HCT116 (cell line): ENCODE results near the gene ACSF2. TPM values are rescaled to one million over a fixed set of nuclear protein-coding genes. Genes with fewer than 3 reads are reported as not detected.

Experiments used
- ATAC-seq: fragments of 200-7000 bp; cut with Tn5 transposase; 2 replicates; pipeline ENCODE4 v1.9.1; 2020; ENCODE audit warnings: mild to moderate bottlenecking, moderate library complexity
- BruUV-seq: library from RNA; stranded (reverse); fragments of 400-500 nt; replicated peaks from 2 replicates; lab custom pipeline; 2021; lab: Mats Ljungman, UMichigan
- CTCF ChIA-PET: fragments of 300-600 bp; sonication (Branson Sonifier 250); formaldehyde crosslinking; loops from one replicate; lab custom pipeline; 2021; ENCODE audit warnings: antibody characterized with exemption; lab: Charles Lee
- POLR2A ChIA-PET: fragments of 300-600, 350-600 bp; sonication (Branson Sonifier 250); formaldehyde crosslinking; loops from one replicate; lab custom pipeline; 2021; ENCODE audit warnings: antibody characterized with exemption; lab: Charles Lee
- RAD21 ChIA-PET, 2 experiments: fragments of 300-600 bp; sonication (Branson Sonifier 250); formaldehyde crosslinking; loops; one replicate each; lab custom pipeline; 2023; ENCODE audit warnings: low total read pairs in 2 of 2; ENCODE audit not compliant: uncharacterized antibody in 2 of 2, unreplicated experiment in 2 of 2, low non-redundant PET in 1 of 2; lab: Charles Lee
- DNase-seq: peaks from one replicate; pipeline ENCODE4 v3.0.0-alpha.2; 2010; ENCODE audit warnings: low read depth, low spot score
- H2AFZ ChIP-seq: fragments of 200-600 bp; shearing (Covaris generic), sonication (generic); 2 replicates; pipeline ENCODE4 v1.6.1; 2017; ENCODE audit warnings: low read depth, mixed run types, mixed read lengths, antibody characterized with exemption, low read length; ENCODE audit not compliant: poor library complexity, severe bottlenecking
- H3K27ac ChIP-seq: 2 replicates; pipeline ENCODE4 v1.5.1; 2012; ENCODE audit warnings: low read depth, low read length
- H3K27me3 ChIP-seq: fragments of 200-600 bp; sonication (generic); 2 replicates; pipeline ENCODE4 v1.6.1; 2016; ENCODE audit warnings: mixed run types, low read length, mixed read lengths; ENCODE audit not compliant: insufficient read depth
- H3K36me3 ChIP-seq, 2 experiments: fragments of 200-500 bp in 1 of 2; fragments of 200-600 bp in 1 of 2; sonication (Bioruptor generic) in 1 of 2; sonication (generic) in 1 of 2; 2 replicates each; pipeline versions ENCODE4 v1.5.1 to v1.6.1; 2014 to 2016; ENCODE audit warnings: low read length in 2 of 2, inconsistent platforms in 1 of 2, mixed read lengths in 1 of 2, mixed run types in 1 of 2; ENCODE audit not compliant: insufficient read depth in 2 of 2, control insufficient read depth in 1 of 2
- H3K4me1 ChIP-seq, 2 experiments: fragments of 200-600 bp in 1 of 2; sonication (generic) in 1 of 2; 2 replicates each; pipeline versions ENCODE4 v1.5.1 to v1.6.1; 2012 to 2017; ENCODE audit warnings: low read length in 2 of 2, inconsistent platforms in 1 of 2, mild to moderate bottlenecking in 1 of 2, mixed read lengths in 1 of 2, mixed run types in 1 of 2, moderate library complexity in 1 of 2; ENCODE audit not compliant: insufficient read depth in 2 of 2, control insufficient read depth in 1 of 2
- H3K4me2 ChIP-seq: fragments of 200-600 bp; sonication (generic); 2 replicates; pipeline ENCODE4 v1.6.1; 2017; ENCODE audit warnings: mixed run types, low read length, mixed read lengths
- H3K4me3 ChIP-seq, 2 experiments: fragments of 200-600 bp in 1 of 2; sonication (generic) in 1 of 2; replicated peaks in 1 of 2; 2 replicates each; pipeline ENCODE4 v1.5.1; 2011 to 2016; ENCODE audit warnings: low read length in 2 of 2, control low read depth in 1 of 2, low read depth in 1 of 2, mild to moderate bottlenecking in 1 of 2, mixed read lengths in 1 of 2, mixed run types in 1 of 2
- H3K79me2 ChIP-seq: fragments of 200-600 bp; sonication (generic); 2 replicates; pipeline ENCODE4 v1.6.1; 2017; ENCODE audit warnings: mild to moderate bottlenecking, mixed run types, low read length, moderate library complexity, mixed read lengths; ENCODE audit not compliant: insufficient read depth
- H3K9ac ChIP-seq: fragments of 200-600 bp; sonication (generic); 2 replicates; pipeline ENCODE4 v1.6.1; 2016; ENCODE audit warnings: low read length, mixed read lengths
- H3K9me2 ChIP-seq: fragments of 200-600 bp; sonication (generic), shearing (Covaris generic); 2 replicates; pipeline ENCODE4 v1.6.1; 2017; ENCODE audit warnings: mixed run types, mild to moderate bottlenecking, moderate library complexity; ENCODE audit not compliant: insufficient read depth
- H3K9me3 ChIP-seq, 2 experiments: fragments of 200-500 bp in 1 of 2; fragments of 200-600 bp in 1 of 2; sonication (Bioruptor generic) in 1 of 2; sonication (generic) in 1 of 2; 2 replicates each; pipeline ENCODE4 v1.6.1; 2014 to 2017; ENCODE audit warnings: low read length in 2 of 2, mixed read lengths in 2 of 2, inconsistent platforms in 1 of 2, low read depth in 1 of 2, mild to moderate bottlenecking in 1 of 2, mixed run types in 1 of 2, moderate library complexity in 1 of 2; ENCODE audit not compliant: control insufficient read depth in 1 of 2, insufficient read depth in 1 of 2
- H4K20me1 ChIP-seq: fragments of 200-600 bp; sonication (generic), shearing (Covaris generic); 2 replicates; pipeline ENCODE4 v1.6.1; 2017; ENCODE audit warnings: mixed run types, mild to moderate bottlenecking, moderate library complexity; ENCODE audit not compliant: insufficient read depth
- ATF3 ChIP-seq: IDR thresholded peaks from 2 replicates; pipeline ENCODE4 v1.6.1; 2012
- CBX3 ChIP-seq: IDR thresholded peaks from 2 replicates; pipeline ENCODE4 v1.6.1; 2012; ENCODE audit warnings: low read depth
- CEBPB ChIP-seq: IDR thresholded peaks from 2 replicates; pipeline ENCODE4 v1.6.1; 2012; ENCODE audit warnings: low read depth
- EGR1 ChIP-seq: IDR thresholded peaks from 2 replicates; pipeline ENCODE4 v1.6.1; 2012; ENCODE audit warnings: low read depth
- ELF1 ChIP-seq: IDR thresholded peaks from 2 replicates; pipeline ENCODE4 v1.6.1; 2012; ENCODE audit warnings: low read depth, borderline replicate concordance
- EZH2 ChIP-seq: fragments of 200-600 bp; sonication (generic); IDR thresholded peaks from 2 replicates; pipeline ENCODE4 v1.6.1; 2017; ENCODE audit warnings: antibody characterized with exemption, mixed run types
- FOSL1 ChIP-seq: IDR thresholded peaks from 2 replicates; pipeline ENCODE4 v1.6.1; 2012; ENCODE audit warnings: low read depth
- JUND ChIP-seq: IDR thresholded peaks from 2 replicates; pipeline ENCODE4 v1.6.1; 2012
- MAX ChIP-seq: IDR thresholded peaks from 2 replicates; pipeline ENCODE4 v1.6.1; 2012
- POLR2AphosphoS5 ChIP-seq: IDR thresholded peaks from 2 replicates; pipeline ENCODE4 v1.6.1; 2011; ENCODE audit warnings: mild to moderate bottlenecking, low read depth, low read length, moderate library complexity
- RAD21 ChIP-seq: IDR thresholded peaks from 2 replicates; pipeline ENCODE4 v1.6.1; 2012; ENCODE audit warnings: low read depth, mild to moderate bottlenecking
- SP1 ChIP-seq: IDR thresholded peaks from 2 replicates; pipeline ENCODE4 v1.6.1; 2012; ENCODE audit warnings: low read depth
- SRF ChIP-seq: IDR thresholded peaks from 2 replicates; pipeline ENCODE4 v1.6.1; 2012; ENCODE audit warnings: low read depth
- TCF7L2 ChIP-seq: IDR thresholded peaks from 2 replicates; pipeline ENCODE4 v1.7.0; 2011; ENCODE audit warnings: borderline replicate concordance, inconsistent platforms; ENCODE audit not compliant: insufficient read depth, insufficient read length; ENCODE audit errors: extremely low read depth
- YY1 ChIP-seq: IDR thresholded peaks from 2 replicates; pipeline ENCODE4 v1.6.1; 2011; ENCODE audit warnings: low read length, low read depth, moderate library complexity, mild to moderate bottlenecking; ENCODE audit not compliant: insufficient replicate concordance; ENCODE audit errors: extremely low read depth
- ZBTB33 ChIP-seq: IDR thresholded peaks from 2 replicates; pipeline ENCODE4 v1.6.1; 2011; ENCODE audit warnings: mild to moderate bottlenecking, low read length, moderate library complexity; ENCODE audit not compliant: insufficient replicate concordance; ENCODE audit errors: extremely low read depth
- ZFX ChIP-seq: fragments of 450-650 bp; IDR thresholded peaks from 2 replicates; pipeline ENCODE4 v1.6.1; 2017
- ZNF274 ChIP-seq: fragments of 200-500 bp; sonication (Bioruptor generic); IDR thresholded peaks from 2 replicates; pipeline ENCODE4 v1.6.1; 2014; ENCODE audit warnings: mild to moderate bottlenecking, low read depth, low read length, inconsistent platforms
- intact Hi-C: fragments of 100-400 bp; cut with micrococcal nuclease; formaldehyde crosslinking; loops from 2 replicates; pipeline ENCODE4 v1.10.0; 2022
- total RNA-seq: library from RNA; stranded (reverse); gene quantifications from one replicate; pipeline ENCODE4 v1.2.1, GENCODE V29; 2021; ENCODE audit not compliant: unreplicated experiment
- TF ChIP-seq, protein P1 (sequence below): IDR thresholded peaks from 2 replicates; pipeline ENCODE4 v1.6.1; 2012; ENCODE audit warnings: low read depth
- TF ChIP-seq, protein P2 (sequence below), 3 experiments: fragments of 200-600 bp in 1 of 3; sonication (generic) in 1 of 3; IDR thresholded peaks in 2 of 3; conservative IDR thresholded peaks in 1 of 3; 2 replicates each; pipeline ENCODE4 v1.5.1; 2012 to 2017; ENCODE audit warnings: low read depth in 2 of 3, low read length in 2 of 3, antibody characterized with exemption in 1 of 3, borderline replicate concordance in 1 of 3, control low read depth in 1 of 3, mild to moderate bottlenecking in 1 of 3, mixed read lengths in 1 of 3, mixed run types in 1 of 3, moderate library complexity in 1 of 3; ENCODE audit not compliant: insufficient read depth in 1 of 3

Gene ACSF2
- total RNA-seq, 1 experiment from 2014 or later: 52.4 TPM

DNA sequence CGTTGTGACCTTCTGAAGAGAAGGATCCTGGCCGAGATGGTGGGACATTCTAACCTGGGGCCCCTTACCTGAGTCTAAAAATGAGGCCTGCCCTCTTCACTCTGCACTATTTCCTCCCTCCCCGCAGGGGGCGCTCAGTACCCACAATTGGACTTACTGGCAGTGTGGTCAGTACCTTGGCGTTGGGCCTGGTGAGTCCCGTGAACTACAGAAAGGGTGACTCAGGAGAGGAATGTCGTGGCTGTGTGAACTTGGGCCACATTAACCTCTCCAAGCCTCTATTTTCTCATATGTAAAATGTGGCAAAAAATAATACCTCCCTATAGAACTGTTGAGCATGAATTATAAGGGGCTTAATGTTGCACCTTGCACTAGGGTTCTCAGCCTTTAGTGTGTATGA is 56.5 kb downstream of the ACSF2 start:
- Histone ChIP-seq H3K4me1 (peaks cover 21 to 47% of the 10 kb centered on the region in 2 experiments), H3K36me3 (peaks cover 24 to 41% of the 10 kb centered on the region in 2 experiments), H3K9me2 (no peaks in the 10 kb centered on the region), H3K27me3 (no peaks in the 10 kb centered on the region), H4K20me1 (no peaks in the 10 kb centered on the region), H3K4me3 (peak overlapping the region; percentile 1 to 36; a peak in 2 of 4 replicates), H3K79me2 (peaks cover 26% of the 10 kb centered on the region), H2AFZ (no peak overlapping the region), H3K27ac (peak overlapping the region; percentile 63), H3K4me2 (peak overlapping the region; percentile 74), H3K9ac (peak overlapping the region; percentile 55), H3K9me3 (no peaks in the 10 kb centered on the region)
- intact Hi-C loops: loop anchor here (1.0 to 2.0 kb wide), 8 partner anchors 52 to 468 kb away; partner anchors contain the start of gene SPATA20
- DNase-seq (peak; percentile 95), ATAC-seq (peak; percentile 58)
- POLR2A ChIA-PET: interaction anchor here (1.1 to 1.3 kb wide), 2 partner anchors 60 to 86 kb away, joined by 3 to 5 read pairs; partner anchors contain the start of gene LRRC59
- RAD21 ChIA-PET: interaction anchor here (0.6 to 1.1 kb wide), 9 partner anchors 13 to 359 kb away, joined by 3 to 4 read pairs (median 3); no protein-coding TSS in a partner anchor
- BruUV-seq: no TSS peak
- CTCF ChIA-PET: interaction anchor here (0.7 to 2.5 kb wide), 11 partner anchors 18 to 224 kb away, joined by 3 to 16 read pairs (median 3); no protein-coding TSS in a partner anchor
- TF ChIP-seq ATF3: no peak
- peak; percentile 65 for TF ChIP-seq YY1
- TF ChIP-seq FOSL1: peak; percentile 45; the same call in 1 of the 2 replicates
- TF ChIP-seq TCF7L2: no peak
- no peak; the same call in 1 of the 2 replicates for TF ChIP-seq ZFX
- TF ChIP-seq EZH2: no peak
- TF ChIP-seq, protein P1, sequence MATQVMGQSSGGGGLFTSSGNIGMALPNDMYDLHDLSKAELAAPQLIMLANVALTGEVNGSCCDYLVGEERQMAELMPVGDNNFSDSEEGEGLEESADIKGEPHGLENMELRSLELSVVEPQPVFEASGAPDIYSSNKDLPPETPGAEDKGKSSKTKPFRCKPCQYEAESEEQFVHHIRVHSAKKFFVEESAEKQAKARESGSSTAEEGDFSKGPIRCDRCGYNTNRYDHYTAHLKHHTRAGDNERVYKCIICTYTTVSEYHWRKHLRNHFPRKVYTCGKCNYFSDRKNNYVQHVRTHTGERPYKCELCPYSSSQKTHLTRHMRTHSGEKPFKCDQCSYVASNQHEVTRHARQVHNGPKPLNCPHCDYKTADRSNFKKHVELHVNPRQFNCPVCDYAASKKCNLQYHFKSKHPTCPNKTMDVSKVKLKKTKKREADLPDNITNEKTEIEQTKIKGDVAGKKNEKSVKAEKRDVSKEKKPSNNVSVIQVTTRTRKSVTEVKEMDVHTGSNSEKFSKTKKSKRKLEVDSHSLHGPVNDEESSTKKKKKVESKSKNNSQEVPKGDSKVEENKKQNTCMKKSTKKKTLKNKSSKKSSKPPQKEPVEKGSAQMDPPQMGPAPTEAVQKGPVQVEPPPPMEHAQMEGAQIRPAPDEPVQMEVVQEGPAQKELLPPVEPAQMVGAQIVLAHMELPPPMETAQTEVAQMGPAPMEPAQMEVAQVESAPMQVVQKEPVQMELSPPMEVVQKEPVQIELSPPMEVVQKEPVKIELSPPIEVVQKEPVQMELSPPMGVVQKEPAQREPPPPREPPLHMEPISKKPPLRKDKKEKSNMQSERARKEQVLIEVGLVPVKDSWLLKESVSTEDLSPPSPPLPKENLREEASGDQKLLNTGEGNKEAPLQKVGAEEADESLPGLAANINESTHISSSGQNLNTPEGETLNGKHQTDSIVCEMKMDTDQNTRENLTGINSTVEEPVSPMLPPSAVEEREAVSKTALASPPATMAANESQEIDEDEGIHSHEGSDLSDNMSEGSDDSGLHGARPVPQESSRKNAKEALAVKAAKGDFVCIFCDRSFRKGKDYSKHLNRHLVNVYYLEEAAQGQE: no peak
- no peak for TF ChIP-seq CEBPB
- TF ChIP-seq CBX3: no peak
- TF ChIP-seq ZNF274: no peak
- TF ChIP-seq EGR1: no peak
- TF ChIP-seq ZBTB33: peak; percentile 5
- TF ChIP-seq JUND: no peak
- TF ChIP-seq RAD21: peak; percentile 99
- TF ChIP-seq, protein P2, sequence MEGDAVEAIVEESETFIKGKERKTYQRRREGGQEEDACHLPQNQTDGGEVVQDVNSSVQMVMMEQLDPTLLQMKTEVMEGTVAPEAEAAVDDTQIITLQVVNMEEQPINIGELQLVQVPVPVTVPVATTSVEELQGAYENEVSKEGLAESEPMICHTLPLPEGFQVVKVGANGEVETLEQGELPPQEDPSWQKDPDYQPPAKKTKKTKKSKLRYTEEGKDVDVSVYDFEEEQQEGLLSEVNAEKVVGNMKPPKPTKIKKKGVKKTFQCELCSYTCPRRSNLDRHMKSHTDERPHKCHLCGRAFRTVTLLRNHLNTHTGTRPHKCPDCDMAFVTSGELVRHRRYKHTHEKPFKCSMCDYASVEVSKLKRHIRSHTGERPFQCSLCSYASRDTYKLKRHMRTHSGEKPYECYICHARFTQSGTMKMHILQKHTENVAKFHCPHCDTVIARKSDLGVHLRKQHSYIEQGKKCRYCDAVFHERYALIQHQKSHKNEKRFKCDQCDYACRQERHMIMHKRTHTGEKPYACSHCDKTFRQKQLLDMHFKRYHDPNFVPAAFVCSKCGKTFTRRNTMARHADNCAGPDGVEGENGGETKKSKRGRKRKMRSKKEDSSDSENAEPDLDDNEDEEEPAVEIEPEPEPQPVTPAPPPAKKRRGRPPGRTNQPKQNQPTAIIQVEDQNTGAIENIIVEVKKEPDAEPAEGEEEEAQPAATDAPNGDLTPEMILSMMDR (IDR thresholded peaks at IDR 0.05 in 2 of 3, conservative IDR thresholded peaks at IDR 0.05 in 1 of 3; ENCODE audit: borderline replicate concordance in 1 of 3, insufficient read depth in 1 of 3, low read depth in 2 of 3, low read length in 2 of 3): peak; percentile 96 to 100 (median 97)
- no peak for TF ChIP-seq ELF1
- TF ChIP-seq SRF: no peak
- TF ChIP-seq SP1: no peak
- TF ChIP-seq MAX: 0 out of 2 replicates have a peak, but pooled peaks have one; percentile 16
- TF ChIP-seq POLR2AphosphoS5: peak; percentile 52; the same call in 1 of the 2 replicates
